ENCODE data around the gene C1QTNF6. TPM values are rescaled to one million over a fixed set of nuclear protein-coding genes. Genes with fewer than 3 reads are reported as not detected.

C1QTNF6 gene
- polyA plus RNA-seq, 1 donor (not counting 4 experiments of a cell fraction or from before 2014, with no cell fraction given), result 17.1 TPM

- Histone ChIP-seq H3K27me3 (ENCODE audit: control insufficient read depth, extremely low read depth, insufficient read depth, low read length) (peaks cover 5% of the 10 kb centered on the region), H2AFZ (ENCODE audit: control insufficient read depth, low read length) (no peak overlapping the region), H3K9ac (ENCODE audit: control insufficient read depth, extremely low read depth, insufficient read depth, low read length) (no peak overlapping the region), H4K20me1 (ENCODE audit: control insufficient read depth, extremely low read depth, insufficient read depth, low read length) (no peaks in the 10 kb centered on the region), H3K4me1 (ENCODE audit: control insufficient read depth, extremely low read depth, insufficient read depth, low read length) (peaks cover 2% of the 10 kb centered on the region), H3K4me3 (ENCODE audit: control insufficient read depth in 2 of 3, extremely low read depth in 1 of 3, insufficient read depth in 2 of 3, low read depth in 1 of 3, low read length in 3 of 3) (no peak overlapping the region), H3K27ac (ENCODE audit: control insufficient read depth, insufficient read depth, low read length) (no peak overlapping the region), H3K9me1 (ENCODE audit: control insufficient read depth, extremely low read depth, insufficient read depth, low read length) (no peaks in the 10 kb centered on the region), H3K36me3 (ENCODE audit: control insufficient read depth in 2 of 2, extremely low read depth in 1 of 2, insufficient read depth in 2 of 2, low read length in 2 of 2) (no peaks in the 10 kb centered on the region), H3K4me2 (ENCODE audit: control insufficient read depth, extremely low read depth, insufficient read depth, low read depth, low read length) (no peak overlapping the region), H3K79me2 (ENCODE audit: control insufficient read depth, insufficient read depth, low read length) (no peaks in the 10 kb centered on the region), H3K9me3 (ENCODE audit: control insufficient read depth, low read depth, low read length) (no peaks in the 10 kb centered on the region)
- FAIRE-seq (no peak), DNase-seq (ENCODE audit: low read depth, low spot score) (no peak)
- TF ChIP-seq CTCF (optimal IDR thresholded peaks at IDR 0.05 in 1 of 3, IDR thresholded peaks at IDR 0.05 in 1 of 3, conservative IDR thresholded peaks at IDR 0.05 in 1 of 3; ENCODE audit: extremely low read depth in 1 of 3, insufficient read depth in 2 of 3, low read length in 3 of 3) (no peak), EZH2 (IDR thresholded peaks at IDR 0.05; ENCODE audit: low read length) (no peak)
- dilution Hi-C loops (cut with MboI; ENCODE audit: extremely low pct_ligation_motif_present, low sequenced_read_pairs), result no loop called here
Measured at GRCh38 chr22:37163575-37164504, 24.2 kb downstream of the C1QTNF6 start.

DNA sequence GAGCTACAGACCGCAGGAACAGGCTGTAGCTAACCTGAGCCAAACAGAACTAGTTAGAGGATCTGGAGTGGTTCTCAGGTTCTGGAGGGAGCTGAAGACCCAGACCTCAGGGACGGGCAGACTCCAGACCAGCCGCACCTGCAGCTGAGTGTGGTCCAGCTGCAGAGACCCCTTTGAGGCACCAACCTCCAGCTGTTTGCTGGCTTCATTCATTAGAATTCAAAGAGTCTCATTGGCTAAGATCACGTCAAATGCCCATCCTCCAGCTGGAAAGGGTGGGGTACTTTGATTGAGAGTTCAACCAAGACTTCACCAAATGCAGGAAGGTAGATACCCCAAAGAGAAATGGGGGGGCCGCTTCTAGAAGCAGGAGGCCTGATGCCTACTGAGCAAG, 25.0 kb downstream of the C1QTNF6 start:
- Histone ChIP-seq H3K9me1 (ENCODE audit: control insufficient read depth, extremely low read depth, insufficient read depth, low read length) (no peaks in the 10 kb centered on the region), H4K20me1 (ENCODE audit: control insufficient read depth, extremely low read depth, insufficient read depth, low read length) (no peaks in the 10 kb centered on the region), H3K36me3 (ENCODE audit: control insufficient read depth in 2 of 2, extremely low read depth in 1 of 2, insufficient read depth in 2 of 2, low read length in 2 of 2) (no peaks in the 10 kb centered on the region), H3K9me3 (ENCODE audit: control insufficient read depth, low read depth, low read length) (no peaks in the 10 kb centered on the region), H2AFZ (ENCODE audit: control insufficient read depth, low read length) (no peak overlapping the region), H3K9ac (ENCODE audit: control insufficient read depth, extremely low read depth, insufficient read depth, low read length) (no peak overlapping the region), H3K27me3 (ENCODE audit: control insufficient read depth, extremely low read depth, insufficient read depth, low read length) (peaks cover 5% of the 10 kb centered on the region), H3K79me2 (ENCODE audit: control insufficient read depth, insufficient read depth, low read length) (no peaks in the 10 kb centered on the region), H3K4me3 (ENCODE audit: control insufficient read depth in 2 of 3, extremely low read depth in 1 of 3, insufficient read depth in 2 of 3, low read depth in 1 of 3, low read length in 3 of 3) (no peak overlapping the region), H3K4me2 (ENCODE audit: control insufficient read depth, extremely low read depth, insufficient read depth, low read depth, low read length) (no peak overlapping the region), H3K27ac (ENCODE audit: control insufficient read depth, insufficient read depth, low read length) (no peak overlapping the region), H3K4me1 (ENCODE audit: control insufficient read depth, extremely low read depth, insufficient read depth, low read length) (peaks cover 2% of the 10 kb centered on the region)
- DNase-seq (ENCODE audit: low read depth, low spot score) (no peak), FAIRE-seq (no peak)
- no peak for TF ChIP-seq CTCF (optimal IDR thresholded peaks at IDR 0.05 in 1 of 3, IDR thresholded peaks at IDR 0.05 in 1 of 3, conservative IDR thresholded peaks at IDR 0.05 in 1 of 3; ENCODE audit: extremely low read depth in 1 of 3, insufficient read depth in 2 of 3, low read length in 3 of 3)
- no peak for TF ChIP-seq EZH2 (IDR thresholded peaks at IDR 0.05; ENCODE audit: low read length)
- dilution Hi-C loops (cut with MboI; ENCODE audit: extremely low pct_ligation_motif_present, low sequenced_read_pairs), result no loop called here

Measured in keratinocyte (primary cell).